GM10266 (cell line): ENCODE measurements around the gene FIBCD1.

ENCODE experiments used
- DNase-seq: peaks from one replicate; pipeline ENCODE4 v3.0.0; 2012; ENCODE audit errors: extremely low spot score
- TF ChIP-seq, protein P1 (sequence below): IDR thresholded peaks from 2 replicates; pipeline ENCODE4 v1.5.1; 2012; ENCODE audit warnings: mild to moderate bottlenecking, low read depth; ENCODE audit not compliant: control insufficient read depth, insufficient read depth; ENCODE audit errors: missing control alignments

The FIBCD1 gene

DNA sequence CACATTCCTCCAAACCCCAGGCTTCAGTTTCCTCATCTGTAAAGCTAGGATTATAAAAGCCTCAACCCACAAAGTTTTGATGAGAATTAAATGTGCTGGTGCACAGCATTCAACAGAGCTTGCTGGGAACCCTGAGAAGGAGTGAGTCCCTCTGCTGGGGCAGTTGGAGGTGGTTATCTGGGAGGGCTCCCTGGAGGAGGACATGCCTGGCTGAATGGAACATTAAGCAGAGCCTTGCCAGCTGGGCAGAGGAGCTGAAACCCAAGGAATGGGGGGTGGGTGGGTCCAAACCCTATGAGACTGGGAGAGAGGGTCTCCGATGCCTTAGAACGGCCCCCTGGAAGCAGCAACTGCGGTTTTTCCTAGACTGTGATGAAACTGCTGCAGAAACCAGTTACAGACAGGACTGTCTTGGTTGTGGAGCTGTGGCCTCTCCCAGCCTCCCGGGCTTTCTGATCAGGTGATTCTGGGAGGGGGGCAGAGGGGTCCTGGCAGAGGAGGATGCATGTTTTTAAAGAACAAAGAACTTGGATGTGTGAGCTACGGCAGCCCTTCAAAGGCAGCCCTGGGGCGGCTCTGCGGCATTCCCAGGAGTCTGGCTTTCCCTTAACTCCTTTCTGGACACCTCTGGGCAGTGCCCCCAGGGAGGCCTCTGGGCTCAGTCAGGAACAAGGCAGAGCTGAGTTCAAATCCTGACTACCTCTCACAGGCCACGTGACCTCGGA lies 20.8 kb downstream of the FIBCD1 start:
- no peak for DNase-seq
- TF ChIP-seq, protein P1, sequence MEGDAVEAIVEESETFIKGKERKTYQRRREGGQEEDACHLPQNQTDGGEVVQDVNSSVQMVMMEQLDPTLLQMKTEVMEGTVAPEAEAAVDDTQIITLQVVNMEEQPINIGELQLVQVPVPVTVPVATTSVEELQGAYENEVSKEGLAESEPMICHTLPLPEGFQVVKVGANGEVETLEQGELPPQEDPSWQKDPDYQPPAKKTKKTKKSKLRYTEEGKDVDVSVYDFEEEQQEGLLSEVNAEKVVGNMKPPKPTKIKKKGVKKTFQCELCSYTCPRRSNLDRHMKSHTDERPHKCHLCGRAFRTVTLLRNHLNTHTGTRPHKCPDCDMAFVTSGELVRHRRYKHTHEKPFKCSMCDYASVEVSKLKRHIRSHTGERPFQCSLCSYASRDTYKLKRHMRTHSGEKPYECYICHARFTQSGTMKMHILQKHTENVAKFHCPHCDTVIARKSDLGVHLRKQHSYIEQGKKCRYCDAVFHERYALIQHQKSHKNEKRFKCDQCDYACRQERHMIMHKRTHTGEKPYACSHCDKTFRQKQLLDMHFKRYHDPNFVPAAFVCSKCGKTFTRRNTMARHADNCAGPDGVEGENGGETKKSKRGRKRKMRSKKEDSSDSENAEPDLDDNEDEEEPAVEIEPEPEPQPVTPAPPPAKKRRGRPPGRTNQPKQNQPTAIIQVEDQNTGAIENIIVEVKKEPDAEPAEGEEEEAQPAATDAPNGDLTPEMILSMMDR = no peak

GRCh38 chr9:130917168-130917960 lies 21.7 kb downstream of the FIBCD1 start:
- TF ChIP-seq, protein P1 = no peak
- no peak for DNase-seq

- TF ChIP-seq, protein P1 = no peak
- DNase-seq = no peak
Observed at GRCh38 chr9:130915096-130915447, 24.0 kb downstream of the FIBCD1 start.

DNA sequence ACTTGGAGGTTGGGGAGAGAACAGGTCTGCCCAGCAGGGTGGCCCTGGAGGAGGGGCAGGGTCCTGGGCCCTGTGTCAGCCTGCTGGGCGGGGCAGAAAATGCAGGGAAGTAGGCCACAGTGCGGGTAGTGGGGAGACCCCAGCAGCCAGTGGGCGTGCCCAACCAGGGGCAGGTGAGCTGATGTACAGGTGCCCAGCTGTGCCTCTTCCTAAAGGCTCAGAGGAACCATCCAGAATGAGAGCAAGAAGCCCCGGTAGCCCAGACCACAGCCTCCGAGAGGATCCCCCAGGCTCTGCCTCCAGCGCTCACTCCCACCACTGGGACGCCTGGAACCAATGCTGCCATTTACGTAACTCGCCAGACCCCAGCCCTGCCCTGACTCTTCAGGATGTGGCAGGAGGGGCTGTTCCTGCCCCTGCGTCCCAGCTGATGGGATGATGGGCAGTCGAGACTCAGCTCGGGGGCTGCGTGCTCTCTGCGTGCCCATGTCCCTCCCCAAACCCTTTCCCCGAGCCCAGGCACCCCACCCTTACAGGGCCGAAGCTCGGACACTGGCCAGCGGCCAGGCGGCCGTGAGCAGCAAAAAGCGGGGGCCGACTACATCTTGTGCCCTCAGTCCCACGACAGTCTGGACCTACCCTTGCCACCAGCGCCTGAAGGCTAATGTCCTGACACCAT lies 24.5 kb downstream of the FIBCD1 start:
- no peak for DNase-seq
- TF ChIP-seq, protein P1 = no peak

GRCh38 chr9:130913599-130914416 lies 25.2 kb downstream of the FIBCD1 start:
- TF ChIP-seq, protein P1 = no peak
- no peak for DNase-seq

GRCh38 chr9:130912932-130913598 lies 26.0 kb downstream of the FIBCD1 start:
- TF ChIP-seq, protein P1 = no peak
- DNase-seq = no peak
